Mesothelial cell of epicardium (in vitro differentiated cells): ENCODE data around the gene ANKZF1. TPM values are rescaled to one million over a fixed set of nuclear protein-coding genes. Genes with fewer than 3 reads are reported as not detected.

Experiments
- DNase-seq, 2 experiments: peaks; one replicate each; pipeline ENCODE4 v3.0.0; 2021; ENCODE audit warnings: low spot score in 2 of 2; ENCODE audit not compliant: unreplicated experiment in 2 of 2
- H3K27ac Mint-ChIP-seq: 2 replicates; pipeline ENCODE4 v1.8.0; 2021; ENCODE audit warnings: mixed read lengths
- H3K27me3 Mint-ChIP-seq: 2 replicates; pipeline ENCODE4 v1.8.0; 2021; ENCODE audit warnings: low read depth, mixed read lengths
- H3K36me3 Mint-ChIP-seq: 2 replicates; pipeline ENCODE4 v1.8.0; 2021; ENCODE audit warnings: mixed read lengths
- H3K4me1 Mint-ChIP-seq: 2 replicates; pipeline ENCODE4 v1.8.0; 2021; ENCODE audit warnings: mixed read lengths
- H3K4me3 Mint-ChIP-seq: 2 replicates; pipeline ENCODE4 v1.8.0; 2021; ENCODE audit warnings: mild to moderate bottlenecking, moderate library complexity, mixed read lengths
- H3K9me3 Mint-ChIP-seq: 2 replicates; pipeline ENCODE4 v1.8.0; 2021; ENCODE audit warnings: mixed read lengths
- CTCF ChIP-seq: fragments of 200-600 bp; sonication (generic); IDR thresholded peaks from one replicate; pipeline ENCODE4 v1.5.0; 2021; ENCODE audit warnings: antibody characterized with exemption; ENCODE audit not compliant: unreplicated experiment
- total RNA-seq: library from RNA; stranded (reverse); gene quantifications from 3 replicates; pipeline ENCODE4 v1.2.1, GENCODE V29; 2021

Gene ANKZF1
- total RNA-seq, 1 donor from 2014 or later = 65.3 TPM

- no peaks in the 10 kb centered on the region for H3K27me3 Mint-ChIP-seq
- peaks cover 2% of the 10 kb centered on the region for H3K36me3 Mint-ChIP-seq
- H3K27ac Mint-ChIP-seq = peak within 1 kb of the TSS; percentile 97
- TF ChIP-seq CTCF = no peak
- peaks cover 18% of the 10 kb centered on the region for H3K4me1 Mint-ChIP-seq
- no peaks in the 10 kb centered on the region for H3K9me3 Mint-ChIP-seq
- peak; percentile 95 to 97 for DNase-seq
- peak within 1 kb of the TSS; percentile 84 for H3K4me3 Mint-ChIP-seq
Observed at GRCh38 chr2:219206328-219207133, 23.1 kb upstream of the ANKZF1 start, which contains the start of gene ZFAND2B. TSS of gene ZFAND2B (plus strand) at chr2:219206782. CDS start at chr2:219206988, 206 bp downstream.

GRCh38 chr2:219207134-219207883 lies 22.3 kb upstream of the ANKZF1 start:
- Mint-ChIP-seq H3K4me3 (peak overlapping the region; percentile 84), H3K36me3 (peaks cover 6% of the 10 kb centered on the region), H3K27me3 (no peaks in the 10 kb centered on the region), H3K4me1 (peaks cover 18% of the 10 kb centered on the region), H3K9me3 (no peaks in the 10 kb centered on the region), H3K27ac (peak overlapping the region; percentile 81)
- TF ChIP-seq CTCF = no peak
- no peak for DNase-seq

- H3K27ac Mint-ChIP-seq = peak overlapping the region; percentile 81
- DNase-seq = no peak
- no peaks in the 10 kb centered on the region for H3K9me3 Mint-ChIP-seq
- peak overlapping the region; percentile 84 for H3K4me3 Mint-ChIP-seq
- H3K4me1 Mint-ChIP-seq = peaks cover 18% of the 10 kb centered on the region
- no peak for TF ChIP-seq CTCF
- no peaks in the 10 kb centered on the region for H3K27me3 Mint-ChIP-seq
- peaks cover 6% of the 10 kb centered on the region for H3K36me3 Mint-ChIP-seq
Observed at GRCh38 chr2:219207884-219208740, 21.5 kb upstream of the ANKZF1 start.

- peaks cover 16% of the 10 kb centered on the region for H3K36me3 Mint-ChIP-seq
- no peak overlapping the region for H3K4me3 Mint-ChIP-seq
- DNase-seq = no peak
- no peak for TF ChIP-seq CTCF
- no peak overlapping the region for H3K27ac Mint-ChIP-seq
- H3K9me3 Mint-ChIP-seq = no peaks in the 10 kb centered on the region
- H3K4me1 Mint-ChIP-seq = peaks cover 18% of the 10 kb centered on the region
- H3K27me3 Mint-ChIP-seq = no peaks in the 10 kb centered on the region
Observed at GRCh38 chr2:219209236-219210195, 20.1 kb upstream of the ANKZF1 start.
